Neural progenitor cell (in vitro differentiated cells): ENCODE data around the gene CCDC126.

Experiments
- CTCF ChIP-seq: fragments of 200-600 bp; sonication (generic); IDR thresholded peaks from 2 replicates; pipeline ENCODE4 v1.5.1; 2017; ENCODE audit warnings: antibody characterized with exemption, mild to moderate bottlenecking
- EZH2phosphoT487 ChIP-seq: fragments of 200-600 bp; sonication (generic); IDR thresholded peaks from 2 replicates; pipeline ENCODE4 v1.6.1; 2017; ENCODE audit warnings: antibody characterized with exemption

GRCh38 chr7:23586159-23586558 is 11.0 kb upstream of the CCDC126 start:
- TF ChIP-seq EZH2phosphoT487 = no peak
- no peak for TF ChIP-seq CTCF
